HCT116 (cell line): ENCODE results near the gene UNKL. TPM values are rescaled to one million over a fixed set of nuclear protein-coding genes. Genes with fewer than 3 reads are reported as not detected.

ENCODE experiments used
- ATAC-seq: fragments of 200-7000 bp; cut with Tn5 transposase; 2 replicates; pipeline ENCODE4 v1.9.1; 2020; ENCODE audit warnings: mild to moderate bottlenecking, moderate library complexity
- BruUV-seq: library from RNA; stranded (reverse); fragments of 400-500 nt; replicated peaks from 2 replicates; lab custom pipeline; 2021; lab: Mats Ljungman, UMichigan
- CTCF ChIA-PET: fragments of 300-600 bp; sonication (Branson Sonifier 250); formaldehyde crosslinking; loops from one replicate; lab custom pipeline; 2021; ENCODE audit warnings: antibody characterized with exemption; lab: Charles Lee
- POLR2A ChIA-PET: fragments of 300-600, 350-600 bp; sonication (Branson Sonifier 250); formaldehyde crosslinking; loops from one replicate; lab custom pipeline; 2021; ENCODE audit warnings: antibody characterized with exemption; lab: Charles Lee
- RAD21 ChIA-PET, 2 experiments: fragments of 300-600 bp; sonication (Branson Sonifier 250); formaldehyde crosslinking; loops; one replicate each; lab custom pipeline; 2023; ENCODE audit warnings: low total read pairs in 2 of 2; ENCODE audit not compliant: uncharacterized antibody in 2 of 2, unreplicated experiment in 2 of 2, low non-redundant PET in 1 of 2; lab: Charles Lee
- DNase-seq: peaks from one replicate; pipeline ENCODE4 v3.0.0-alpha.2; 2010; ENCODE audit warnings: low read depth, low spot score
- H2AFZ ChIP-seq: fragments of 200-600 bp; shearing (Covaris generic), sonication (generic); 2 replicates; pipeline ENCODE4 v1.6.1; 2017; ENCODE audit warnings: low read depth, mixed run types, mixed read lengths, antibody characterized with exemption, low read length; ENCODE audit not compliant: poor library complexity, severe bottlenecking
- H3K27ac ChIP-seq: 2 replicates; pipeline ENCODE4 v1.5.1; 2012; ENCODE audit warnings: low read depth, low read length
- H3K27me3 ChIP-seq: fragments of 200-600 bp; sonication (generic); 2 replicates; pipeline ENCODE4 v1.6.1; 2016; ENCODE audit warnings: mixed run types, low read length, mixed read lengths; ENCODE audit not compliant: insufficient read depth
- H3K36me3 ChIP-seq, 2 experiments: fragments of 200-500 bp in 1 of 2; fragments of 200-600 bp in 1 of 2; sonication (Bioruptor generic) in 1 of 2; sonication (generic) in 1 of 2; 2 replicates each; pipeline versions ENCODE4 v1.5.1 to v1.6.1; 2014 to 2016; ENCODE audit warnings: low read length in 2 of 2, inconsistent platforms in 1 of 2, mixed read lengths in 1 of 2, mixed run types in 1 of 2; ENCODE audit not compliant: insufficient read depth in 2 of 2, control insufficient read depth in 1 of 2
- H3K4me1 ChIP-seq, 2 experiments: fragments of 200-600 bp in 1 of 2; sonication (generic) in 1 of 2; 2 replicates each; pipeline versions ENCODE4 v1.5.1 to v1.6.1; 2012 to 2017; ENCODE audit warnings: low read length in 2 of 2, inconsistent platforms in 1 of 2, mild to moderate bottlenecking in 1 of 2, mixed read lengths in 1 of 2, mixed run types in 1 of 2, moderate library complexity in 1 of 2; ENCODE audit not compliant: insufficient read depth in 2 of 2, control insufficient read depth in 1 of 2
- H3K4me2 ChIP-seq: fragments of 200-600 bp; sonication (generic); 2 replicates; pipeline ENCODE4 v1.6.1; 2017; ENCODE audit warnings: mixed run types, low read length, mixed read lengths
- H3K4me3 ChIP-seq, 2 experiments: fragments of 200-600 bp in 1 of 2; sonication (generic) in 1 of 2; replicated peaks in 1 of 2; 2 replicates each; pipeline ENCODE4 v1.5.1; 2011 to 2016; ENCODE audit warnings: low read length in 2 of 2, control low read depth in 1 of 2, low read depth in 1 of 2, mild to moderate bottlenecking in 1 of 2, mixed read lengths in 1 of 2, mixed run types in 1 of 2
- H3K79me2 ChIP-seq: fragments of 200-600 bp; sonication (generic); 2 replicates; pipeline ENCODE4 v1.6.1; 2017; ENCODE audit warnings: mild to moderate bottlenecking, mixed run types, low read length, moderate library complexity, mixed read lengths; ENCODE audit not compliant: insufficient read depth
- H3K9ac ChIP-seq: fragments of 200-600 bp; sonication (generic); 2 replicates; pipeline ENCODE4 v1.6.1; 2016; ENCODE audit warnings: low read length, mixed read lengths
- H3K9me2 ChIP-seq: fragments of 200-600 bp; sonication (generic), shearing (Covaris generic); 2 replicates; pipeline ENCODE4 v1.6.1; 2017; ENCODE audit warnings: mixed run types, mild to moderate bottlenecking, moderate library complexity; ENCODE audit not compliant: insufficient read depth
- H3K9me3 ChIP-seq, 2 experiments: fragments of 200-500 bp in 1 of 2; fragments of 200-600 bp in 1 of 2; sonication (Bioruptor generic) in 1 of 2; sonication (generic) in 1 of 2; 2 replicates each; pipeline ENCODE4 v1.6.1; 2014 to 2017; ENCODE audit warnings: low read length in 2 of 2, mixed read lengths in 2 of 2, inconsistent platforms in 1 of 2, low read depth in 1 of 2, mild to moderate bottlenecking in 1 of 2, mixed run types in 1 of 2, moderate library complexity in 1 of 2; ENCODE audit not compliant: control insufficient read depth in 1 of 2, insufficient read depth in 1 of 2
- H4K20me1 ChIP-seq: fragments of 200-600 bp; sonication (generic), shearing (Covaris generic); 2 replicates; pipeline ENCODE4 v1.6.1; 2017; ENCODE audit warnings: mixed run types, mild to moderate bottlenecking, moderate library complexity; ENCODE audit not compliant: insufficient read depth
- CEBPB ChIP-seq: IDR thresholded peaks from 2 replicates; pipeline ENCODE4 v1.6.1; 2012; ENCODE audit warnings: low read depth
- EGR1 ChIP-seq: IDR thresholded peaks from 2 replicates; pipeline ENCODE4 v1.6.1; 2012; ENCODE audit warnings: low read depth
- EZH2phosphoT487 ChIP-seq: fragments of 200-600 bp; IDR thresholded peaks from 2 replicates; pipeline ENCODE4 v1.6.1; 2018; ENCODE audit warnings: antibody characterized with exemption, borderline replicate concordance
- FOSL1 ChIP-seq: IDR thresholded peaks from 2 replicates; pipeline ENCODE4 v1.6.1; 2012; ENCODE audit warnings: low read depth
- JUND ChIP-seq: IDR thresholded peaks from 2 replicates; pipeline ENCODE4 v1.6.1; 2012
- POLR2AphosphoS5 ChIP-seq: IDR thresholded peaks from 2 replicates; pipeline ENCODE4 v1.6.1; 2011; ENCODE audit warnings: mild to moderate bottlenecking, low read depth, low read length, moderate library complexity
- RAD21 ChIP-seq: IDR thresholded peaks from 2 replicates; pipeline ENCODE4 v1.6.1; 2012; ENCODE audit warnings: low read depth, mild to moderate bottlenecking
- SIN3A ChIP-seq: IDR thresholded peaks from 2 replicates; pipeline ENCODE4 v1.6.1; 2012; ENCODE audit warnings: low read depth
- ZFX ChIP-seq: fragments of 450-650 bp; IDR thresholded peaks from 2 replicates; pipeline ENCODE4 v1.6.1; 2017
- ZNF274 ChIP-seq: fragments of 200-500 bp; sonication (Bioruptor generic); IDR thresholded peaks from 2 replicates; pipeline ENCODE4 v1.6.1; 2014; ENCODE audit warnings: mild to moderate bottlenecking, low read depth, low read length, inconsistent platforms
- intact Hi-C: fragments of 100-400 bp; cut with micrococcal nuclease; formaldehyde crosslinking; loops from 2 replicates; pipeline ENCODE4 v1.10.0; 2022
- total RNA-seq: library from RNA; stranded (reverse); gene quantifications from one replicate; pipeline ENCODE4 v1.2.1, GENCODE V29; 2021; ENCODE audit not compliant: unreplicated experiment
- TF ChIP-seq, protein P1 (sequence below): IDR thresholded peaks from 2 replicates; pipeline ENCODE4 v1.6.1; 2012

UNKL gene
- total RNA-seq, 1 experiment from 2014 or later = 24.9 TPM

DNA sequence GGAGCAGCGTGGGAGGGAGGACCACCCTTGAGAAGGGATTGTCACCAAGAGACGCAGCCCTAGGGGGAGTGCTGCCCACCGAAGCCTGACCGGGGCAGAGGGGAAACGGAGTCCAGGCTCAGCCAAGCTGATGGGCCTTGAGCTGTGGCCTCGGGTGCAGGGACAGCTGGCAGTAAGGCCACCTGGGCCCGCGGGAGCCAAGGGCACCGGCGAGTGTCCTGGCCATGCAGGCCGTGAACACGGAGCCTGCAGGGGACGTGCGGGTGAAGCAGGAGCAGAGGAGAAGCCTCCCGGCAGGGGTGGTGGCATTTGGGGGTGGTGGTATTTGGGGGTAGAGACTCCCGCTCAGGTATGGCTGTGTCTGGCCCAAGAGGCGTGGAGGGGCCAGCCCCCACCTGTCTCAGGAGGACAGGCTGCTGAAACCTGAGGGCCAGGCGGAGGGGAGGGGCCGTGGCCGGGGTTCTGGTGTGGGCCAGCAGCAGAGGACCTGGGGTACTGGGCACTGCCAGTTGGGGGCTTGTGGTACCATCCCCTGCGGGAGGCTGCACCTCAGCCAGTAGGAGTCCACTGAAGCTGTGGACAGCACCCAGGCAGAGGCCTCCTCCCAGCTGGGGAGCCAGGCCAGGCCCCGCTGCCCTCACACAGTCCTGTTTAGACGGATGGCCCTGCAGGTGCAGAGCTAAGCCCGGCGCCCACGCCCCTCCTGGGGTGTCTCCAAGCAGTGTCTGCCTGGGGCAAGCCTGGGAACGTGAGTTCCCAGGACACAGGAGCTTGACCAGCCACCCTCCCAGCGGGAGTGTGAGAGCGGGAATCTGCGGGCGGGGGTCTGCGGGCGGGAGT, 58.2 kb downstream of the UNKL start:
- POLR2A ChIA-PET = interaction anchor here (1.5 kb wide), 1 partner anchor 64 kb away, joined by 5 read pairs; the partner anchor contains the start of gene UQCC4
- no peak for DNase-seq

DNA sequence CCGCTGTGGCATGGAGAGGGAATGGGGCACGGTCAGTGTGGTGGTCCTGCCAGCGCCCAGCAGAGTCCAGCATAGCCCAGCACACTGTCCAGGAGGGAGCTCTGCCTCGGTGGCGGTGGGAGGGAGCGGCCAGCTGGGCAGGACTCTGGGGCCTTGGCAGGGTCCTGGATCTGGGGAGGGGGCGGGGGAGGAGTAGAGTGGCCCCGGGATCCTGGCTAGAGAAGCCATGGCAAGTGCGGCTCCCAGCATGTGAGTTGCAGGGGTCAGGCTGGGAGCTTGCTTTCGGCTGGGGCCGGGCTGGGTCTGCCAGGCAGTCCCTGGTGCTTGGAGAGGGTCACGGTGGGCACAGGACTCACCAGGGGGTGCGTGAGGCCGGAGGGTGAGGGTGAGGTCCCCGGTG, 58.9 kb downstream of the UNKL start:
- Histone ChIP-seq H3K27ac (no peak overlapping the region), H3K27me3 (no peaks in the 10 kb centered on the region), H3K4me1 (peaks cover 32 to 48% of the 10 kb centered on the region in 2 experiments), H3K79me2 (peaks cover 89% of the 10 kb centered on the region), H3K9me2 (no peaks in the 10 kb centered on the region), H3K36me3 (peaks cover under 1 to 1% of the 10 kb centered on the region in 2 experiments; a peak in 1 of 4 replicates), H3K9ac (no peak overlapping the region), H2AFZ (no peak overlapping the region), H3K4me2 (no peak overlapping the region), H3K4me3 (no peak overlapping the region), H3K9me3 (no peaks in the 10 kb centered on the region), H4K20me1 (no peaks in the 10 kb centered on the region)
- BruUV-seq = no TSS peak
- ChIA-PET POLR2A (no interaction called here), CTCF (no interaction called here), RAD21 (no interaction called here)
- no peak for DNase-seq
- intact Hi-C loops = no loop called here
- ATAC-seq = no peak
- TF ChIP-seq CEBPB = no peak

More for the DNA sequence above, 58.2 kb downstream of the UNKL start:
- Histone ChIP-seq H3K9me2 (no peaks in the 10 kb centered on the region), H3K36me3 (peaks cover 3 to 7% of the 10 kb centered on the region in 2 experiments; a peak in 1 of 4 replicates), H3K4me3 (no peak overlapping the region), H3K9ac (peak overlapping the region; percentile 49), H4K20me1 (no peaks in the 10 kb centered on the region), H3K4me1 (peaks cover 29 to 43% of the 10 kb centered on the region in 2 experiments), H2AFZ (no peak overlapping the region), H3K27ac (0 out of 2 replicates have a peak overlapping the region, but pooled peaks have one; percentile 85), H3K9me3 (no peaks in the 10 kb centered on the region), H3K4me2 (peak overlapping the region; percentile 83), H3K27me3 (no peaks in the 10 kb centered on the region), H3K79me2 (peaks cover 88% of the 10 kb centered on the region)
- ChIA-PET CTCF (no interaction called here), RAD21 (no interaction called here)
- no peak for TF ChIP-seq ZFX
- TF ChIP-seq JUND = no peak
- no peak for TF ChIP-seq SIN3A
- no peak for TF ChIP-seq POLR2AphosphoS5
- no peak for TF ChIP-seq EGR1
- no peak for TF ChIP-seq RAD21
- no peak for TF ChIP-seq FOSL1
- TF ChIP-seq ZNF274 = no peak
- no peak for TF ChIP-seq EZH2phosphoT487
- TF ChIP-seq, protein P1, sequence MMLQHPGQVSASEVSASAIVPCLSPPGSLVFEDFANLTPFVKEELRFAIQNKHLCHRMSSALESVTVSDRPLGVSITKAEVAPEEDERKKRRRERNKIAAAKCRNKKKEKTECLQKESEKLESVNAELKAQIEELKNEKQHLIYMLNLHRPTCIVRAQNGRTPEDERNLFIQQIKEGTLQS = no peak
- BruUV-seq = no TSS peak
- ATAC-seq = no peak
- intact Hi-C loops = no loop called here
